ENCODE measurements around the gene TSPAN10. TPM values are rescaled to one million over a fixed set of nuclear protein-coding genes. Genes with fewer than 3 reads are reported as not detected.

TSPAN10 gene
- total and polyA plus RNA-seq, 2 of the 8 experiments (the other 6 are each of a cell fraction or from before 2014, with no cell fraction given) = 0.99 to 1.1 TPM

- TF ChIP-seq KDM1A (IDR thresholded peaks at IDR 0.05; ENCODE audit: borderline replicate concordance, low read length) (no peak), SAP30 (IDR thresholded peaks at IDR 0.05; ENCODE audit: insufficient read depth, insufficient replicate concordance, low read length) (no peak), ASH2L (IDR thresholded peaks at IDR 0.05; ENCODE audit: low read length) (no peak), CTCF (IDR thresholded peaks at IDR 0.05; ENCODE audit: control extremely low read depth in 1 of 3, insufficient read depth in 1 of 3, low read depth in 1 of 3, low read length in 3 of 3) (no peak), RFX5 (IDR thresholded peaks at IDR 0.05; ENCODE audit: borderline replicate concordance, low read depth, low read length) (no peak), EP300 (IDR thresholded peaks at IDR 0.05; ENCODE audit: borderline replicate concordance in 1 of 2, low read depth in 2 of 2, low read length in 2 of 2) (no peak), SIN3A (conservative IDR thresholded peaks at IDR 0.05 in 1 of 2, IDR thresholded peaks at IDR 0.05 in 1 of 2; ENCODE audit: low read depth in 1 of 2, low read length in 2 of 2) (no peak)
These were observed 47.5 kb downstream of the TSPAN10 start (continued) for GRCh38 chr17:81684442-81684911.

Measured in H1 (cell line).